GM23248 (cell line): Measurements from ENCODE around the gene NUDT2. TPM values are rescaled to one million over a fixed set of nuclear protein-coding genes. Genes with fewer than 3 reads are reported as not detected.

Experiments
- DNase-seq: peaks from one replicate; pipeline ENCODE4 v3.0.0-alpha.2; 2015
- H2AFZ ChIP-seq: fragments of 200-600 bp; sonication (generic); 2 replicates; pipeline ENCODE4 v1.6.1; 2016; ENCODE audit warnings: antibody characterized with exemption
- H3F3A ChIP-seq: fragments of 200-600 bp; sonication (generic); 2 replicates; pipeline ENCODE4 v1.6.1; 2016; ENCODE audit warnings: mild to moderate bottlenecking, antibody characterized with exemption, mixed run types; ENCODE audit not compliant: insufficient read depth
- H3K27ac ChIP-seq: fragments of 200-600 bp; sonication (generic); 2 replicates; pipeline ENCODE4 v1.5.1; 2016; ENCODE audit warnings: mild to moderate bottlenecking
- H3K27me3 ChIP-seq: fragments of 200-600 bp; sonication (generic); replicated peaks from 2 replicates; pipeline ENCODE4 v1.6.1; 2016; ENCODE audit warnings: mild to moderate bottlenecking; ENCODE audit not compliant: insufficient read depth
- H3K36me3 ChIP-seq: fragments of 200-600 bp; sonication (generic); 2 replicates; pipeline ENCODE4 v1.6.1; 2016; ENCODE audit warnings: low read depth, mild to moderate bottlenecking
- H3K4me1 ChIP-seq: fragments of 200-600 bp; sonication (generic); 2 replicates; pipeline ENCODE4 v1.6.1; 2016; ENCODE audit warnings: mild to moderate bottlenecking; ENCODE audit not compliant: insufficient read depth
- H3K4me2 ChIP-seq: fragments of 200-600 bp; sonication (generic); one replicate; pipeline ENCODE4 v1.6.1; 2016; ENCODE audit warnings: mild to moderate bottlenecking; ENCODE audit not compliant: unreplicated experiment
- H3K4me3 ChIP-seq: fragments of 200-600 bp; sonication (generic); 2 replicates; pipeline ENCODE4 v1.5.1; 2016; ENCODE audit warnings: mild to moderate bottlenecking
- H3K79me2 ChIP-seq: fragments of 200-600 bp; sonication (generic); 2 replicates; pipeline ENCODE4 v1.6.1; 2016; ENCODE audit warnings: mild to moderate bottlenecking; ENCODE audit not compliant: insufficient read depth
- H3K9ac ChIP-seq: fragments of 200-600 bp; sonication (generic); 2 replicates; pipeline ENCODE4 v1.6.1; 2016; ENCODE audit warnings: mild to moderate bottlenecking
- H3K9me2 ChIP-seq: fragments of 200-600 bp; sonication (generic); 2 replicates; pipeline ENCODE4 v1.6.1; 2016; ENCODE audit warnings: mixed run types, mild to moderate bottlenecking, moderate library complexity; ENCODE audit not compliant: insufficient read depth
- H3K9me3 ChIP-seq: fragments of 200-600 bp; sonication (generic); one replicate; pipeline ENCODE4 v1.6.1; 2017; ENCODE audit warnings: low read depth
- H4K20me1 ChIP-seq: fragments of 200-600 bp; sonication (generic); 2 replicates; pipeline ENCODE4 v1.6.0; 2016; ENCODE audit not compliant: insufficient read depth
- EZH2 ChIP-seq: fragments of 200-600 bp; sonication (generic); IDR thresholded peaks from 2 replicates; pipeline ENCODE4 v1.6.1; 2018; ENCODE audit warnings: antibody characterized with exemption, mild to moderate bottlenecking; ENCODE audit not compliant: insufficient read depth, poor library complexity, severe bottlenecking
- EZH2phosphoT487 ChIP-seq: fragments of 200-600 bp; sonication (generic); IDR thresholded peaks from 2 replicates; pipeline ENCODE4 v1.6.1; 2018; ENCODE audit warnings: antibody characterized with exemption, moderate library complexity, mild to moderate bottlenecking, low read depth; ENCODE audit not compliant: insufficient read depth
- WGBS, 2 experiments: methylation state at CpG; one replicate each; pipeline ENCODE4 v1.1.6; 2015 to 2017; ENCODE audit warnings: low lambda C conversion rate in 2 of 2, low coverage in 1 of 2; ENCODE audit errors: missing lambda C conversion rate in 2 of 2; 5-methylcytosine and 5-hydroxymethylcytosine counted together
- in situ Hi-C: fragments of 300-500 bp; cut with MboI; formaldehyde crosslinking; loops from 2 replicates; pipeline ENCODE4 v1.15.0; 2020
- polyA plus RNA-seq: library from polyadenylated mRNA; unstranded; fragments of >200 nt; fragmentation: Nextera tagmentation; extraction: Ambion mirVana; gene quantifications from 2 replicates; pipeline ENCODE4 v1.2.1, GENCODE V29; 2016
- total RNA-seq: library from RNA; depleted of rRNA; stranded (reverse); fragments of >200 nt; shearing (Covaris generic); gene quantifications from 2 replicates; pipeline ENCODE4 v1.2.3, GENCODE V29; 2014

NUDT2 gene
- total and polyA plus RNA-seq, 2 experiments from 2014 or later: 12.5 to 17.6 TPM

DNA sequence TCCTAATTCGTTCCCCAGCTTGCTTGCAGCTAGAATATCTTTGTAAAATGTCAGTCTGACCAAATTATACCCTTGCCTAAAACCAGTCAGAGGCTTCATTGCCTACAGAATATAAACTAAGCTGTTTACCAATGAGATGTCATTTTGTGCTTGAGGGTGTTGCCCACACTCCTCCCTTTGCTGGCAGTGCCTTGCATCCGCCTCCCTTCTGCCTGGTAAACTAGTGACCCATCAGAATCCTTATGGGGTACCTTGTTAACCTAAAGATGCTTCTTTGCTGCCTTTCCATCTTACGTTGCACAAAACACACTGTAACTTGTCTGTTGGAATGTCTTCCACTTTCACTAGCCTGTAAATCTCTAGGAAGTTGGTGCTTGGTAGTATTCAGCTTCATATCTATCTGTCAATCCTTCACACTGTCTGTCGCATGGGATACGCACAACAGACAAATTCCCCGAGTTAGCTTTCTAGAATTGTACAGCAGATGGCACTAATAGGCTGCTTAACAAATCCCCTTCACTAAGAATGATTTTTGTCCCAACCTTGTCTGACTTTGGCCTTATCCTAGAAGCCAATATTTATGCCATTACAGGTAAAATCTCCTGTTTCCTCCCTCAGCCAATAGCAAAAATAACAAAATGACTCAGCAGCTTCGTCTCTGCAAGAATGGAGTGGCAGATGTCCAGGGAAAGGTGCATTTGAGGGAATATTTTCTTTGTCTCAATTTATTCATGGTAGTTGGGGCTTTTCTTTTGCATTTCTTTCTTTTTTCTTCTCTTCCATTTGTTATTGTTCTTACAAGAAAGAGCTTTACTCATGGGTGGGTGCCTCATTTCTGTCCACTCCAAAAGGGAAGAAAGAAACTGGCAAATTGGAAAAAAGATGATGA lies 3.0 kb downstream of the NUDT2 start:
- 22 to 29% methylated on average over 7 of the region's 7 CpGs for WGBS, 2 experiments
- Histone ChIP-seq H3K79me2 (peaks cover 74% of the 10 kb centered on the region), H3K9me3 (no peaks in the 10 kb centered on the region), H3K9me2 (no peaks in the 10 kb centered on the region), H3K4me2 (no peak overlapping the region), H2AFZ (no peak overlapping the region), H3K4me3 (no peak overlapping the region), H4K20me1 (no peaks in the 10 kb centered on the region), H3K27ac (no peak overlapping the region), H3K36me3 (no peaks in the 10 kb centered on the region; the same call in 1 of the 2 replicates), H3F3A (peaks cover 7% of the 10 kb centered on the region; the same call in 1 of the 2 replicates), H3K4me1 (0 out of 2 replicates have a peak, but pooled peaks cover 14% of the 10 kb centered on the region), H3K9ac (0 out of 2 replicates have a peak overlapping the region, but pooled peaks have one; percentile 1), H3K27me3 (no peaks in the 10 kb centered on the region)
- in situ Hi-C loops: no loop called here
- no peak for TF ChIP-seq EZH2phosphoT487
- no peak for TF ChIP-seq EZH2
- DNase-seq: peak; percentile 61

DNA sequence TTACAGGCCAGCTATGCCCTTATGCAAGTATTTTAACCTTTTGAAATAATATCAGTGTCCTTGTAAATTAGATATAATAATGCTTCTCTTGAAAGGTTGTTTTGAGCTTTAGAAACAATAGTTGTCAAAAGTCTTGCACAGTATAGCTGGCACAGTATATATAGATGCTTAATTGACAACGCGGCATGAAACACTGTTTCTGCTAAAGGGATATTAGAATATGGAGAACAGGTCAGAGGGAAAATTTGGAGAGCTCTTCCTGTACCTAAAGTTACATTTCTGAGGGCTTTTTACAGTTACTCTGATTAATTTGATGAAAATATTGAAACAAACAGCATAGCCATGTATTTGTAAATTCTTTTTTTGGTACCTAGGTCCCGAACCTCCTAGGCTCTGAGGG lies 4.5 kb downstream of the NUDT2 start:
- TF ChIP-seq EZH2: no peak
- TF ChIP-seq EZH2phosphoT487: no peak
- no peak overlapping the region for H3K4me3 ChIP-seq
- peaks cover 3% of the 10 kb centered on the region; the same call in 1 of the 2 replicates for H3K36me3 ChIP-seq
- DNase-seq: no peak
- H3K27me3 ChIP-seq: no peaks in the 10 kb centered on the region
- WGBS, 2 experiments: 92 to 94% methylated on average over 3 of the region's 3 CpGs
- no peaks in the 10 kb centered on the region for H3K9me3 ChIP-seq
- no peaks in the 10 kb centered on the region for H3K9me2 ChIP-seq
- no peak overlapping the region for H3K4me2 ChIP-seq
- no peaks in the 10 kb centered on the region for H4K20me1 ChIP-seq
- no peak overlapping the region for H3K9ac ChIP-seq
- H3K4me1 ChIP-seq: 0 out of 2 replicates have a peak, but pooled peaks cover 5% of the 10 kb centered on the region
- H3F3A ChIP-seq: no peaks in the 10 kb centered on the region; the same call in 1 of the 2 replicates
- H2AFZ ChIP-seq: no peak overlapping the region
- H3K27ac ChIP-seq: no peak overlapping the region
- H3K79me2 ChIP-seq: peaks cover 62% of the 10 kb centered on the region
- in situ Hi-C loops: no loop called here

DNA sequence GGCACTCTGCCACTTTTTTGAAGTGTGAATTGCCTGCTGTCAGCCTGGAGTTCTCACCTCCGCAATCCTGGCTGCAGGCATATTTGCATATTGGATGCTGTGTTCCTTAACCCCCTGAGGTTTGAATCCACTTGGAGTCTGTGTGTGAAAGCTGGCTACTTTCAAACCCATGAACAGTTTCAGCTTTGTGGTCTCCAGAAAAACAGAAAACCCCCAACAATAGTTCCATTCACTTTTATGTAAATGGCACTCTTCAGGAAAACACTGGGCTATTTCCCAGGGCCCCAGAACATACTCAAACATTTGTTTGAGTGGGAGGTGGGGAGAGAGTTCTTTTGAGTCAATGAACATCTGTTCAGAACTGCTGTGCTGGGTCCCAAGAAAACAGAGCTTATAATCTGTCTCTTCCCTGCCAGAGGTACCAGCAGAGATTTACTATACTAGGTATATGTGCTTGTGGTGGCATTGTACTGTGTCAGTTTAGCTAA lies 5.0 kb downstream of the NUDT2 start:
- no peaks in the 10 kb centered on the region for H4K20me1 ChIP-seq
- no peak for DNase-seq
- TF ChIP-seq EZH2phosphoT487: no peak
- no peak for TF ChIP-seq EZH2
- H3K79me2 ChIP-seq: peaks cover 62% of the 10 kb centered on the region
- H3K27ac ChIP-seq: no peak overlapping the region
- H3K4me1 ChIP-seq: 0 out of 2 replicates have a peak, but pooled peaks cover 5% of the 10 kb centered on the region
- H3K9ac ChIP-seq: no peak overlapping the region
- in situ Hi-C loops: no loop called here
- H3K4me3 ChIP-seq: no peak overlapping the region
- H2AFZ ChIP-seq: no peak overlapping the region
- peaks cover 9% of the 10 kb centered on the region; the same call in 1 of the 2 replicates for H3K36me3 ChIP-seq
- H3K4me2 ChIP-seq: no peak overlapping the region
- no peaks in the 10 kb centered on the region for H3K9me2 ChIP-seq
- H3K9me3 ChIP-seq: no peaks in the 10 kb centered on the region
- 100% methylated on average over 1 of the region's 1 CpG for WGBS, 2 experiments
- no peaks in the 10 kb centered on the region; the same call in 1 of the 2 replicates for H3F3A ChIP-seq
- no peaks in the 10 kb centered on the region for H3K27me3 ChIP-seq

DNA sequence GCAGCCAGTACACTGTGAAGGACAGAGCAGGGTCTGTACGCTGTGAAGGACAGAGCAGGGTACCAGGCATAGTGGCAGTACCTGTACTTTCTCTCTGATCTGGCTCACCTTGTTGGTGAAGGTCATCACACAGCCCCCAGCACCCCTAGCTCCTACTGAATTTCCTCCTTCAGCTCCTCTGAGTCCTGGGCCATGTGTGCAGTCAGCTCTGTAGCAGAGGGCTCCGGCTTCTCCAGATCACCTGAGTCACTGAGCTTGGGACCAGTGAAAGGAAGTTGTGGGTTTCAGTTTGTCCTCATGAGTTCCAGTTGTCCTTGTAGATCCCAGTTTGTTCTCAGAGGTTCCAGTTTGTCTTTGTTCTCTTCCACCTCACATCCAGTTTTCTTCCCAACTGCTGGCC lies 5.5 kb downstream of the NUDT2 start:
- 93 to 96% methylated on average over 2 of the region's 2 CpGs for WGBS, 2 experiments
- H3K36me3 ChIP-seq: peaks cover 10% of the 10 kb centered on the region; the same call in 1 of the 2 replicates
- no peaks in the 10 kb centered on the region for H3K27me3 ChIP-seq
- peaks cover 61% of the 10 kb centered on the region for H3K79me2 ChIP-seq
- no peak overlapping the region for H3K27ac ChIP-seq
- in situ Hi-C loops: no loop called here
- no peaks in the 10 kb centered on the region for H3K9me3 ChIP-seq
- H4K20me1 ChIP-seq: no peaks in the 10 kb centered on the region
- no peaks in the 10 kb centered on the region; the same call in 1 of the 2 replicates for H3F3A ChIP-seq
- no peak overlapping the region for H3K4me2 ChIP-seq
- H3K9me2 ChIP-seq: no peaks in the 10 kb centered on the region
- H3K4me1 ChIP-seq: 0 out of 2 replicates have a peak, but pooled peaks cover 5% of the 10 kb centered on the region
- no peak overlapping the region for H2AFZ ChIP-seq
- TF ChIP-seq EZH2: no peak
- no peak for TF ChIP-seq EZH2phosphoT487
- H3K4me3 ChIP-seq: no peak overlapping the region
- H3K9ac ChIP-seq: no peak overlapping the region
- no peak for DNase-seq
